Eye (tissue), 1 donor: ENCODE results near the gene SIL1.
"Not testable (repeated sequence)": the region's sequence is repeated elsewhere in the genome, so short reads cannot be mapped to it uniquely, and the experiment has no call there.

ENCODE experiments used
- DNase-seq: peaks from one replicate; pipeline ENCODE4 v3.0.0-alpha.2; 2015

Gene SIL1

GRCh38 chr5:139104577-139105276, 93.4 kb downstream of the SIL1 start:
- DNase-seq: peak; percentile 67

DNA sequence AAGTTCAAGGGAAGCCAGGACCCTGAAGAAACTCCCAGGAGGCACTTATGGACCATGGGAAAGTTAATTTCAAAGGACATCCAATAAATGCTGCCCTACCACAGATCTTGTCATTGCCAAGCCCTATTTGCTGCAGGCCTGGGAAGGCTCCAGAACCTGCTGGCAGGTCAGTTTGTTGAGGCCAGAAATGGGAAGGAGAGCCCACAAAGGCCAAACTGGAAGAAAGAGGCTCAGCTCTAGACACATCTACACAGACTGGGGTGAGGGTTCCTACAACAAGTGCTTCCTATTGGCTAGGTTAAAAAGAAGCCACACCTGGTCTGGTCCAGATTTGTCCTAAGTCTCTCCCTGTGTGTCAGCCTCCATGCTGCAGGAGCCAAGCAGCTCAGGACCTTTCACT, 94.4 kb downstream of the SIL1 start:
- DNase-seq: no peak

- DNase-seq: no peak
These were observed 97.3 kb downstream of the SIL1 start for GRCh38 chr5:139100825-139101224.

DNA sequence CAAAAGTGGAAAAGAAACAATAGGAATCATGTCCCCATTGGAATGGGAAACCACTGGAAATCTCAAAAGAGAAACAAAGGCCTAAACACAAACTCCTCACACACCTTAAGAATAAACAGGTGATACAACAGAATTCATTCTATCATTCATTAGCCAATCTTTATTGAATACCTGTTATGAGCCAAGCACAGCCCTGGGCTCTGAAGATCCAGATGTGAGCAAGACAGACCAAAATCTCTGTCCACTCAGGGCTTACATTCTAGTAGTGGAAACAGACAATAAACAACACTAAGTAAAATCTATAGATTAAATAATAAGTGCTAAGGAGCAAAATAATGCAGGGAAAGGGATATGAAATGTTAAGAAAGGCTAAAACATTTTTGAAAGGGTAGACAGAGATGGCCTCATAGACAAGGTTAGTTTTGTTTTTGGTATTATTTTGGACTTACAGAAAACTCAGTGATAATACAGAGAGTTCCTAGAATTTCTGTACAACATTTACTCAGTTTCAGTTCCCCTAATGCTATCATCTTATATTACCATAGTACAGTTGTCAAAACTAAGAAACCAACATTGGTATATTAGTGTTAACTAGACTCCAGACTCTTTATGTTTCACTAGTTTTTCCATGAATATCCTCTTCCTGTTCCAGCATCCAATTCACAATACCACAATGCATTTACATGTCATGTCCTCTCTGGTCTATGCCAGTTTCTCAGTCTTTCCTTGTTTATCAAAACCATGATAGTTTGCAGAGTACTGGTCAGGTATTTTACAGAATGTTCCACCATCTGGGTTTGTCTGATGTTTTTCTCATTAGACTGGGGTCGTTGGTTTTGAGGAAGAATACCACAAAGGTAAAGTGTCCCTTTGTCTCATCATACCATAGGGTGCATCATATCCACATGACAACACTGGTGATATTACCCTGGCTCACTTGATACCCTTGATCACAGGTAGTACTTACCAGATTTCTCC, 103.7 kb downstream of the SIL1 start:
- no peak for DNase-seq

DNA sequence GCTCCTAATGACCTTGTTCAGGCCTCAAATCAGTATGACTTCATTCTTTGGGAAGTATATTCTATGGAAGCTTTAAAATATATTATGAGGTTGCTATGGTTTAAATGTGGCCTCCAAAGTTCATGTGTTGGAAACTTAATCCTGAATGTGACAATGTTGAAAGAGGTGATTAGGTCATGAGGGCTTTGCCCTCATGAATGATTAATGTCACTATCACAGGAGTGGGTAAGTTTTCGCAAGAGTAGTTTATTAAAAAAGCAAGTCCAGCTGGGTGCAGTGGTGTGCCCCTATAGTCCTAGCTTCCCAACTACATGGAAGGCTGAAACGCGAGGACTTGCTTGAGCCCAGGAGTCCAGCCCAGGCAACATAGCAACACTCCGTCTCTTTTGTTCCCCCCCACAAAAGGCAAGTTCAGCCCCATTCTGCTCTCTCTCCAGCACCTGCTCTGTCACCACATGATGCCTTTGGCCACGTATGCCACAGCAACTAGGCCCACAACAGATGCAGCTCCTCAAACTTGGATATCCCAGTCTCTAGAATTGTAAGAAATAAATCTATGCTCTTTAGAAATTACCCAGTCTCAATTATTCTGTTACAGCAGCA, 105.3 kb downstream of the SIL1 start:
- no peak for DNase-seq

DNA sequence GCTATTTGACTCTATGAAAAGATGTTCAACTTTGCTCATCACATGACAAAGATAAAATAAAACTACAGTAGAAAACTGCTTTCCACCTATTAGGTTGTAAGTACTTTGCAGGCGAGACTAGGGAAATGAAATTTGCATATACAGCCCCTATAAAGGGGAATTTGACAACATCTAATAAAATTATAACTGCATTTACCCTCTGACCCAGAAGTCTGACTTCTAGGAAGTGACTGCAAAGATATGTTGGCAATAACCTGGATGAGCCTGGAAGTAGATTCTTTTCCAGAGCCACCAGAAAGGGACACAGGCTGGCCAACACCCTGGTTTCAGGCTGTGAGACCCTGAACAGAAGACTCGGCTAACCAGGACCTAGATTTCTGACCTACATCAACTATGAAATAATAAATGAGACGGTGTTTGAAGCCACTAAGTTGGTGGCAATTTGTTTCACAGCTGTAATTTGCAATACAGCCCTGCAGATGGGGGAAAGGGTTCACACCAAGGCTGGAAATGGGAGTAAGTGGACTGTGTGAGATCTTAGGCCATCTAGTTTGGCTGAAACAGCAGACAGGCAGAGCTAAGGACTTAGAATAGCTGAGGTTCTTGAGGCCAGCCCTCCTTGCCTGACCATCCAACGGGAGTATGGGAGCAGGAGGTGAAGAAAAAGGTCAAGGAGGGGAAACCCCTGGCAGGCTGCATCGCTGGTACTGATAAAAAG, 106.6 kb downstream of the SIL1 start:
- DNase-seq: peak; percentile 28

GRCh38 chr5:139090581-139090980, 107.6 kb downstream of the SIL1 start:
- DNase-seq: no peak

DNA sequence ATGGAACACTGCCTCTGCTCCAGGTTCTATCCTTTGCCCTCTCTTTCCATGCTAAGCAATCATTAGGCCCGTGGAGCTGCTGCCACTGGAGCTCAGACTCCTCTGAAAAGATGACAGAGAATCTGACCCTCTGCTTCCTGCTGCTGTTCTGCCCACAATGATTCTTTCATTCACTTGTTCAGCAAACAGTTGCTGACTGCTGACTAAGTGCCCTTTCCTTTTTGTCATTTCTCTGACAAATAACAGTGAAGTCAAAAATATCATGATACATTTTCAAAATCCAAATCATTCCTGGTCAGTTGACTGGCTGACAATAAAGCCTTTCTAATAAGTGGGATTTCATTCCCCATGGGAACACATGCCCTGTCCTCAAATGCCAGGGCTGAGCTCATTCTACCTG, 110.1 kb downstream of the SIL1 start:
- no peak for DNase-seq

GRCh38 chr5:139082813-139083498, 115.2 kb downstream of the SIL1 start:
- no peak for DNase-seq

GRCh38 chr5:139079991-139080610, 118.1 kb downstream of the SIL1 start:
- no peak for DNase-seq

DNA sequence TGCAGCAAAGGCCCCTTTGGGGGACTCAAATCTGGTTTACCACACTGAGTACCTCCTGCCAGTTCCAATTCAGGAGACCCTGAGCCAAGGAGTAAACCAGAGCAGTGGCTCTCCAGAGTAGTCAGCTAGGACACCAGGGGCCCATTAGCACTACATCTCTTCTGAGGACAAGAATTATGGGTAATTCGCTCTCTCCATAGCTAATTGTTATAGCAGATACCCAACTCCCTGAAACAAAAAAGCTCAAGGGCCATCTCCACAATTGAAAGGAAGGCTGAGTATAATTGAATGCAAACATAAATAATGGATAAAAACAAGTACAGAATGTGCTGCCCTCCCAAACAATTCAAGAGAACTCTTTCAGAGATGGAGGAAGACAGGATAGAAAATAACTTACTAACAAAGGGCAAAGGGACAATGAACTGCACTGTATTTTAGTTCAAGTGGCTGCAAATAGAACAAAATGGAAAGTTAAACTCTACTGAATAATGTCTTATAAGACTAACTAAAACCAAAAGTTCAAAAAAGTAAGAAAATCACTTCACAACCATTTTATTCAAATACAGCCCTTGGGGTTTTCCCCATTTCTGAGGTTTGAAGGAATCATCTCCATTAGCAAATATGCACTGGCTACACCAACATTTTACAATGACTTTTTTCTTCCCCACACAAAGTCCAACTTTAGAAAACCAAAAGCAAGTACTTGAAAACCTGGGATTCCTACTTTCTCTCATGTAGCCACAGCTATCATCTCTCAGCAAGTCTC, 118.8 kb downstream of the SIL1 start:
- DNase-seq: no peak

- no peak for DNase-seq
These were observed 119.8 kb downstream of the SIL1 start for GRCh38 chr5:139078345-139078744.

- no peak for DNase-seq
These were observed 120.3 kb downstream of the SIL1 start for GRCh38 chr5:139077899-139078298.

- DNase-seq: no peak
These were observed 122.1 kb downstream of the SIL1 start for GRCh38 chr5:139076111-139076510.

- no peak for DNase-seq
These were observed 122.8 kb downstream of the SIL1 start for GRCh38 chr5:139075066-139076050.

- DNase-seq: not testable (repeated sequence)
These were observed 124.2 kb downstream of the SIL1 start for GRCh38 chr5:139073956-139074355.

DNA sequence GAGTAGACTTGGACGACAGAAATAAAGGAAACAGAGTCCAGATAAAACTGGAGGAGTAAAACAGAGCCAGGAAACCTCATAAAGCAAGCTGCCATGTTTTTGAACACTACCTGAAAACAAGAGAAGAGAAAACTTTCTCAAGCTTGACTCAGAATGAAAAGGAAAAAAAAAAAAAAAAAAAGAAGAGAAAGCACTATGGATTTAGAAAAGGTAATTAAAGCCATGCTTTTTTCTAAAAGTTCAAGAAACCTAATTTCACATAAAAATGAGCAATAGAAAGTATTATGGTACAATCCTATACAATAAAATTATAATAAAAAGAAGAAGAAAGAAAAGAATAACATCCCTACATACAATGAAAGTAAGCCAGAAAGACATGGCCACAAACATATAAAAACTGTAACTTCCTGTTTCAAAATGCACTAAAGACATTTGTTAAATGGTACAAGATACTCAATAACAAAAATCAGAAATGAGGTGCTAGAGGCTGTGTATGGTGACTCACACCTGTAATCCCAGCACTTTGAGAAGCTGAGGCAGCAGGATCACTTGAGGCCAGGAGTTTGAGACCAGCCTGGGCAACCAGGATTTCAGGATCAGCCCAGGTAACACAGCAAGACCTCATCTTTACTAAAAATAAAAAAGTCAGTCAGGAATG, 129.5 kb downstream of the SIL1 start:
- no peak for DNase-seq

- DNase-seq: no peak
These were observed 130.1 kb downstream of the SIL1 start for GRCh38 chr5:139068060-139068459.

GRCh38 chr5:139065306-139065705, 132.9 kb downstream of the SIL1 start:
- DNase-seq: no peak
